ENCODE results near the gene GRM1. TPM values are rescaled to one million over a fixed set of nuclear protein-coding genes. Genes with fewer than 3 reads are reported as not detected.

The GRM1 gene
- total RNA-seq, 1 donor from 2014 or later, result not detected

GRCh38 chr6:146183831-146184230, 155.0 kb downstream of the GRM1 start:
- H3K36me3 ChIP-seq, result no peaks in the 10 kb centered on the region
- no peak overlapping the region for H3K27ac ChIP-seq
- H3K4me1 ChIP-seq, result no peaks in the 10 kb centered on the region
- H3K9me3 ChIP-seq, result no peaks in the 10 kb centered on the region
- intact Hi-C loops (cut with DNase I), result no loop called here
- no peak overlapping the region for H3K4me3 ChIP-seq
- H3K27me3 ChIP-seq, result no peaks in the 10 kb centered on the region
- TF ChIP-seq CTCF (IDR thresholded peaks at IDR 0.05), result no peak
- no peak for DNase-seq (ENCODE audit: extremely low spot score in 2 of 2)

GRCh38 chr6:146184701-146185100, 155.8 kb downstream of the GRM1 start:
- TF ChIP-seq CTCF (IDR thresholded peaks at IDR 0.05) (no peak), POLR2AphosphoS5 (IDR thresholded peaks at IDR 0.05; ENCODE audit: insufficient read depth in 1 of 2, low read depth in 1 of 2) (no peak), POLR2A (IDR thresholded peaks at IDR 0.05) (no peak)
- Histone ChIP-seq H3K9me3 (no peaks in the 10 kb centered on the region), H3K36me3 (no peaks in the 10 kb centered on the region), H3K27ac (no peak overlapping the region), H3K4me1 (no peaks in the 10 kb centered on the region), H3K4me3 (no peak overlapping the region), H3K27me3 (no peaks in the 10 kb centered on the region)
- intact Hi-C loops (cut with DNase I), result no loop called here
- DNase-seq (ENCODE audit: extremely low spot score in 2 of 2), result no peak

- no peaks in the 10 kb centered on the region for H3K27me3 ChIP-seq
- intact Hi-C loops (cut with DNase I), result no loop called here
- no peak overlapping the region for H3K27ac ChIP-seq
- no peaks in the 10 kb centered on the region for H3K9me3 ChIP-seq
- no peaks in the 10 kb centered on the region for H3K4me1 ChIP-seq
- TF ChIP-seq POLR2AphosphoS5 (IDR thresholded peaks at IDR 0.05; ENCODE audit: insufficient read depth in 1 of 2, low read depth in 1 of 2) (no peak), CTCF (IDR thresholded peaks at IDR 0.05) (no peak), POLR2A (IDR thresholded peaks at IDR 0.05) (no peak)
- no peaks in the 10 kb centered on the region for H3K36me3 ChIP-seq
- no peak overlapping the region for H3K4me3 ChIP-seq
- DNase-seq (ENCODE audit: extremely low spot score in 2 of 2), result no peak
Observed at GRCh38 chr6:146189131-146189530, 160.3 kb downstream of the GRM1 start.

- H3K36me3 ChIP-seq, result no peaks in the 10 kb centered on the region
- H3K4me1 ChIP-seq, result no peaks in the 10 kb centered on the region
- intact Hi-C loops (cut with DNase I), result no loop called here
- H3K4me3 ChIP-seq, result no peak overlapping the region
- no peak for DNase-seq (ENCODE audit: extremely low spot score in 2 of 2)
- no peaks in the 10 kb centered on the region for H3K9me3 ChIP-seq
- TF ChIP-seq POLR2AphosphoS5 (IDR thresholded peaks at IDR 0.05; ENCODE audit: insufficient read depth in 1 of 2, low read depth in 1 of 2) (no peak), CTCF (IDR thresholded peaks at IDR 0.05) (no peak), POLR2A (IDR thresholded peaks at IDR 0.05) (no peak)
- no peak overlapping the region for H3K27ac ChIP-seq
- no peaks in the 10 kb centered on the region for H3K27me3 ChIP-seq
Observed at GRCh38 chr6:146190581-146190980, 161.7 kb downstream of the GRM1 start.

GRCh38 chr6:146191166-146191565, 162.3 kb downstream of the GRM1 start:
- H3K9me3 ChIP-seq, result no peaks in the 10 kb centered on the region
- no peak for DNase-seq (ENCODE audit: extremely low spot score in 2 of 2)
- H3K4me1 ChIP-seq, result no peaks in the 10 kb centered on the region
- no peaks in the 10 kb centered on the region for H3K36me3 ChIP-seq
- H3K27ac ChIP-seq, result no peak overlapping the region
- TF ChIP-seq POLR2AphosphoS5 (IDR thresholded peaks at IDR 0.05; ENCODE audit: insufficient read depth in 1 of 2, low read depth in 1 of 2), result no peak
- intact Hi-C loops (cut with DNase I), result no loop called here
- H3K4me3 ChIP-seq, result no peak overlapping the region
- no peaks in the 10 kb centered on the region for H3K27me3 ChIP-seq

- intact Hi-C loops (cut with DNase I), result no loop called here
- TF ChIP-seq POLR2AphosphoS5 (IDR thresholded peaks at IDR 0.05; ENCODE audit: insufficient read depth in 1 of 2, low read depth in 1 of 2) (no peak), CTCF (IDR thresholded peaks at IDR 0.05) (no peak)
- Histone ChIP-seq H3K4me1 (no peaks in the 10 kb centered on the region), H3K27ac (no peak overlapping the region), H3K4me3 (no peak overlapping the region), H3K27me3 (no peaks in the 10 kb centered on the region), H3K9me3 (no peaks in the 10 kb centered on the region), H3K36me3 (no peaks in the 10 kb centered on the region)
- no peak for DNase-seq (ENCODE audit: extremely low spot score in 2 of 2)
Observed at GRCh38 chr6:146191612-146192011, 162.8 kb downstream of the GRM1 start.
